ENCODE results near the gene ACP3. TPM values are rescaled to one million over a fixed set of nuclear protein-coding genes. Genes with fewer than 3 reads are reported as not detected.

The ACP3 gene
- total RNA-seq, 1 experiment from 2014 or later, result not detected

Other genes with a start within 250 kb of the ACP3 start
- 33.7 and 44.1 TPM in 2 replicates for gene DNAJC13, start 100.1 kb downstream of the ACP3 start, total RNA-seq (2014; rRNA removed; shearing (Covaris generic); ENCODE audit: low replicate concordance)